GM12872 (cell line): Measurements from ENCODE around the gene MYO7A.

Experiments used
- TF ChIP-seq, protein P1 (sequence below): IDR thresholded peaks from 3 replicates; pipeline ENCODE4 v1.5.1; 2011; ENCODE audit warnings: low read depth, mild to moderate bottlenecking, low read length, moderate library complexity; ENCODE audit not compliant: insufficient read depth

The MYO7A gene

DNA sequence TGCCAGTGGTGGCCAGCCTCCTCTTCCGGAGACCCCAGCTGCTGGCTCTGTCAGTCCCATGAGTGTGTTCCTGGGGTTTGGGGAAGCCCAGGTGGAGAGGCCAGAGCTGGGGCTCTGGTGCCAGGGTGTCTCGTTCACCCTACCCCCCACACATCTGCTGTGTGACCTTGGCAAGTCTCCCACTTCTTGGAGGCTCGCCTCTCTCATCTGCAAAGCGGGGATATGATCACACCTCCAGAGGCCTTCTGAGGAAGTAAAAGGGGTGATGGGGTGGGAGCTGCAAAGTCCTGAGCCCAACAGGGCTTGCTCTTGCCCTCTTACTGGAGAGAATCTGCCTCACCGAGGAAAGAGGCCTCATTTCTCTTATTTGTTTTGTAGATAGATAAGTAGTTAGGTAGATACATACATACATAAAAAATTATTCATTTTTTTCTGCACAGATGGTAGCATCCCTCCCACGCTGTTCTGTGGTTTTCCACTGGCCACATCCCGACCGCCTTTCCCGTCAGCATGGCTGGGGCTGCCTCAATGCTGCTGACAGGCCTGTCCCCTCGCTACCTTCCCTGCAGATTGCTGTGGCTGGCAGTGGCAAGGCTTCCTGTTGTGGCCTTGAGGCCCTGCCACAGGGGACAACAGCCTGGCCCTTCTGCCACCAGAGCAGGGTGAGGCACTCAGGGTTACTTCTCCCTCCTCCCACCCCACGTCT lies 23.9 kb downstream of the MYO7A start:
- TF ChIP-seq, protein P1, sequence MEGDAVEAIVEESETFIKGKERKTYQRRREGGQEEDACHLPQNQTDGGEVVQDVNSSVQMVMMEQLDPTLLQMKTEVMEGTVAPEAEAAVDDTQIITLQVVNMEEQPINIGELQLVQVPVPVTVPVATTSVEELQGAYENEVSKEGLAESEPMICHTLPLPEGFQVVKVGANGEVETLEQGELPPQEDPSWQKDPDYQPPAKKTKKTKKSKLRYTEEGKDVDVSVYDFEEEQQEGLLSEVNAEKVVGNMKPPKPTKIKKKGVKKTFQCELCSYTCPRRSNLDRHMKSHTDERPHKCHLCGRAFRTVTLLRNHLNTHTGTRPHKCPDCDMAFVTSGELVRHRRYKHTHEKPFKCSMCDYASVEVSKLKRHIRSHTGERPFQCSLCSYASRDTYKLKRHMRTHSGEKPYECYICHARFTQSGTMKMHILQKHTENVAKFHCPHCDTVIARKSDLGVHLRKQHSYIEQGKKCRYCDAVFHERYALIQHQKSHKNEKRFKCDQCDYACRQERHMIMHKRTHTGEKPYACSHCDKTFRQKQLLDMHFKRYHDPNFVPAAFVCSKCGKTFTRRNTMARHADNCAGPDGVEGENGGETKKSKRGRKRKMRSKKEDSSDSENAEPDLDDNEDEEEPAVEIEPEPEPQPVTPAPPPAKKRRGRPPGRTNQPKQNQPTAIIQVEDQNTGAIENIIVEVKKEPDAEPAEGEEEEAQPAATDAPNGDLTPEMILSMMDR = no peak

DNA sequence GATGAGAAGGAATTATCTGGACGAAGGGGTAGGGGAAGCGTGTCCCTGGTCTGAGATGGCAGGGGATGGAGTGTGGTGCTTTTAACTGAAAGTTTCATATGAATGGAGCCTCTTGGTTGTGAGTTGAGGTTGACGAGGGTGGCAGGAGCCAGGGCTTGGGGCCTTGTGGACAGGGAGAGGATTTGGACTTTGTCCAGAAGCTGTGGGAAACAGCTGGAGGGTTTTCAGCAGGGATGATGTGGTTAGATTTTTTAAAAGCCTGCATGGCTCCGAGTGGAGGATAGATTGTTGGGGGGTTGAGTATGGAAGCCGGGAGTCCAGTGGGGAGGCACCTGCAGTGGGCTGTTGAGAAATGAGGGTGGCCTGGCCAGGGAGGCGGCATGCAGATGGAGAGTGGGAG lies 24.8 kb downstream of the MYO7A start:
- TF ChIP-seq, protein P1 = no peak

DNA sequence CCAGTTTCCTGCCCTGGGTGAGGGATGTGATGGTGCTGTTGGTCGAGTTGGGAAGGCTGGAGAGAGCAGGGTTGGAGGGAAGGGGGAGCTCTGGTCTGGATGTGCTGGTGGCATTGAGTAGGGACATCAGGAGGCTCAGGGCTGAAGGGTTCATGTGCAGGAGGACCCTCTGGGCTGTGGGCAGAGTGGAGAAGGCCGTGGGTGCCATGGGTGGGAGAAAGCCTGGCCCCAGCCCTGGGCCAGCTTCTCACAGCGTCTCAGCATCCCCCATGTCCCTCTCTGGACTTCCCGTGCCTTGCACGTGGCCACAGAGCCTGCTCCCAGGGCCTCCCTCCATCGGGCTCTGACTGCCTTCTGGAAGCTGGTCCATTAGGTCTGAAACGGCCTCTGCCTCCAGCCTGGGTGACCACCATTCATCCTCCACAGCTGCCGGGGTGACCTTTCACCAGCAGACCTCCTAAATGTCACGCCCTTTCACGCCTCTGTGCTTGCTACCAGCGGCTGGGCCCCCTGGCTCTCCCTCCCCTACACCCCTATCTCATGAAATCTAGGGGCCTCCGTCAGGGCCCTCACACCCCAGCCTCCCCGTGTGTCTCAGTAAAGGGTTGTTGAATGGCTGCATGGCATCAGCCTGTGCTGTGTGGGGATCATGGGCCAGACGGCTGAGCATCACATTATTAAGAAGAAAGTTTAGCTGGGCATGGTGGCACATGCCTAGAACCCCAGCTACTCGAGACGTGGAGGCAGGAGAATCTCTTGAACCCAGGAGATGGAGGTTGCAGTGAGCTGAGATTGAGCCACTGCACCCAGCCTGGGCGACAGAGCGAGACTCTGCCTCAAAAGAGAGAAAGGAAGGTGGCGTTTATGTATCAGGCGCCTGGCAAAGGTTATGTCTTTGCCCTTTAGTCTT lies 25.5 kb downstream of the MYO7A start:
- TF ChIP-seq, protein P1 = no peak

DNA sequence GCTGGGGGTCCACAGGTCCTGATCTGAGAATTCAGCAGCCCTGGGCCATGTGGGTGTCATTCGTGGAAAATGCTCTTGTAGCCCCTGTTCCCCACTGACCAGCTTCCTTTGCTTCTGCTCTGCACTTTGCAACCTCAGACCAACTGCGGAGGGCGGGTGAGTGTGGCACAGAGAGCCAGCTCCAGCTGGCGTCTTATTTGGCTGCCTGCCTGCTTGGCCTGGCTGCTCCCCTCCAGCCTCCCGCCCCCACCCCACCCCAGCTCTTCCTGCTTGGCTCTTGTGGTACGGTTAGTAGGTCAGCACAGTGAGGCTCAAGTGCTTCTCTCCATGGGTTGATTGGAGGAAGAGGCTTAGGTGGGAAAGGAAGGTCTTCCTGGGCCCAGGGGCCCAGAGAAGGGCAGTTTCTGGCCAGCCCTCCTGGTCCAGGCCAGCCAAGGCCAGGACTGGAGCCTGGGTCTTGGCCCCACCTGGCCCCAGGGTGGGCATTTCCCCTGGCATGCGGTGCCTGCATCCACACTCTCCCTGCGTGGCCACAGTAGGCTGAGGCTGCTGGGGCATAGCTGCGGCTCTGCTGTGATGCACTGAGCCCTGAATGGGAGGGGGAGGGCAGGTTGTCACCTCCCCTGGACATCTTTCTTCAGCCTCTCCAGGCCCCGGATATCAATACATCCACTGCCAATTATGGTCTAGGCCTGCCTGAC lies 26.5 kb downstream of the MYO7A start:
- TF ChIP-seq, protein P1 = no peak

DNA sequence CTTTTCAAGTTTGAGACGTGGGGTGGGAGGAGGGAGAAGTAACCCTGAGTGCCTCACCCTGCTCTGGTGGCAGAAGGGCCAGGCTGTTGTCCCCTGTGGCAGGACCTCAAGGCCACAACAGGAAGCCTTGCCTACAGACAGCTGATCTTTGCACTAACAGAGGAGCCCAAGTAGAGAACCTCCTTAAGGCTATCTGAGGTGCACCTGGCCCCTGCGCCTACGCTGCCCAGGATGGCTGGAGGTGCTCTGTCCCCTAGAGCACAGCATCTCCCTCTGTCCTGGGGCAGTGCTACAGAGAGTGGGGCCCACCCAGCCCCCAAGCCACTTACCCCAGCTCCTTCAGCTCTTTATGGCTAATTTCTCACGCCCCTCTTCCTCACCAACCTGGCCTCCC lies 27.0 kb downstream of the MYO7A start:
- TF ChIP-seq, protein P1 = no peak

DNA sequence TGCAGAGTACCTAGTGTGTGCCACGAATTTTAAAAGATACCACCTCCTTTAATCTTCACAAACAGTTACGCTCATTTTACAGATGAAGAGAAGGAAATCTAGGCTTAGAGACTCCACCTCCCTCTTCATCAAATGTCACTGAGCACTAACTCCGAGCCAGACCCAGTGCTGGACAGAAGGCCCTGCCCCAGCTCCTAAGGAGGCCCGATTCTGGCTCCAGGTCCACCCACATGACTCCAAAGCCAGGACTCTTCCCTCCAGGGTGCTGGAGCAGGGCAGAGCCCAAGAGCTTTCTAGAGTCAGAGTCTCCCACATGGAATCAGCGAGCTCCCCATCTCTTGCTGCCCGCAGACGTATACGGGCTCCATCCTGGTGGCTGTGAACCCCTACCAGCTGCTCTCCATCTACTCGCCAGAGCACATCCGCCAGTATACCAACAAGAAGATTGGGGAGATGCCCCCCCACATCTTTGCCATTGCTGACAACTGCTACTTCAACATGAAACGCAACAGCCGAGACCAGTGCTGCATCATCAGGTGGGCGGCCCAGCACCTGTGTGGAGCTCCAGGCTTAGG lies 27.6 kb downstream of the MYO7A start:
- TF ChIP-seq, protein P1 = no peak
